ENCODE data around the gene GPR65. TPM values are rescaled to one million over a fixed set of nuclear protein-coding genes. Genes with fewer than 3 reads are reported as not detected.

Gene GPR65
- total RNA-seq, 1 experiment from 2014 or later: 0.09 TPM

- Mint-ChIP-seq H3K4me1 (ENCODE audit: low read depth, unreplicated experiment) (peaks cover 34% of the 10 kb centered on the region), H3K4me3 (ENCODE audit: low read depth, unreplicated experiment) (no peak overlapping the region), H3K27ac (ENCODE audit: unreplicated experiment) (no peak overlapping the region), H3K36me3 (ENCODE audit: insufficient read depth, unreplicated experiment) (no peaks in the 10 kb centered on the region), H3K9me3 (ENCODE audit: low read depth, unreplicated experiment) (peaks cover 4% of the 10 kb centered on the region), H3K27me3 (ENCODE audit: unreplicated experiment) (no peaks in the 10 kb centered on the region)
- intact Hi-C loops (cut with micrococcal nuclease; ENCODE audit: unreplicated experiment): no loop called here
- TF ChIP-seq, protein P1, sequence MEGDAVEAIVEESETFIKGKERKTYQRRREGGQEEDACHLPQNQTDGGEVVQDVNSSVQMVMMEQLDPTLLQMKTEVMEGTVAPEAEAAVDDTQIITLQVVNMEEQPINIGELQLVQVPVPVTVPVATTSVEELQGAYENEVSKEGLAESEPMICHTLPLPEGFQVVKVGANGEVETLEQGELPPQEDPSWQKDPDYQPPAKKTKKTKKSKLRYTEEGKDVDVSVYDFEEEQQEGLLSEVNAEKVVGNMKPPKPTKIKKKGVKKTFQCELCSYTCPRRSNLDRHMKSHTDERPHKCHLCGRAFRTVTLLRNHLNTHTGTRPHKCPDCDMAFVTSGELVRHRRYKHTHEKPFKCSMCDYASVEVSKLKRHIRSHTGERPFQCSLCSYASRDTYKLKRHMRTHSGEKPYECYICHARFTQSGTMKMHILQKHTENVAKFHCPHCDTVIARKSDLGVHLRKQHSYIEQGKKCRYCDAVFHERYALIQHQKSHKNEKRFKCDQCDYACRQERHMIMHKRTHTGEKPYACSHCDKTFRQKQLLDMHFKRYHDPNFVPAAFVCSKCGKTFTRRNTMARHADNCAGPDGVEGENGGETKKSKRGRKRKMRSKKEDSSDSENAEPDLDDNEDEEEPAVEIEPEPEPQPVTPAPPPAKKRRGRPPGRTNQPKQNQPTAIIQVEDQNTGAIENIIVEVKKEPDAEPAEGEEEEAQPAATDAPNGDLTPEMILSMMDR (IDR thresholded peaks at IDR 0.05; ENCODE audit: unreplicated experiment): no peak
- CTCF ChIA-PET: interaction anchor here (0.7 kb wide), 1 partner anchor 125 kb away, joined by 3 read pairs; no protein-coding TSS in a partner anchor
- no TSS peak for BruUV-seq (replicated peaks)
- no peak for DNase-seq
Observed at GRCh38 chr14:88026890-88027289, 22.0 kb downstream of the GPR65 start.

- H3K36me3 Mint-ChIP-seq (ENCODE audit: insufficient read depth, unreplicated experiment): no peaks in the 10 kb centered on the region
- H3K4me1 Mint-ChIP-seq (ENCODE audit: low read depth, unreplicated experiment): peaks cover 21% of the 10 kb centered on the region
- H3K4me3 Mint-ChIP-seq (ENCODE audit: low read depth, unreplicated experiment): no peak overlapping the region
- BruUV-seq (replicated peaks): no TSS peak
- DNase-seq: no peak
- H3K27me3 Mint-ChIP-seq (ENCODE audit: unreplicated experiment): no peaks in the 10 kb centered on the region
- intact Hi-C loops (cut with micrococcal nuclease; ENCODE audit: unreplicated experiment): no loop called here
- CTCF ChIA-PET: no interaction called here
- H3K9me3 Mint-ChIP-seq (ENCODE audit: low read depth, unreplicated experiment): peaks cover 4% of the 10 kb centered on the region
- TF ChIP-seq, protein P1 (IDR thresholded peaks at IDR 0.05; ENCODE audit: unreplicated experiment): no peak
- H3K27ac Mint-ChIP-seq (ENCODE audit: unreplicated experiment): no peak overlapping the region
Observed at GRCh38 chr14:88029500-88029899, 24.6 kb downstream of the GPR65 start.

GRCh38 chr14:88030079-88030478 lies 25.1 kb downstream of the GPR65 start:
- Mint-ChIP-seq H3K4me3 (ENCODE audit: low read depth, unreplicated experiment) (no peak overlapping the region), H3K36me3 (ENCODE audit: insufficient read depth, unreplicated experiment) (no peaks in the 10 kb centered on the region), H3K9me3 (ENCODE audit: low read depth, unreplicated experiment) (peaks cover 4% of the 10 kb centered on the region), H3K27ac (ENCODE audit: unreplicated experiment) (no peak overlapping the region), H3K27me3 (ENCODE audit: unreplicated experiment) (no peaks in the 10 kb centered on the region), H3K4me1 (ENCODE audit: low read depth, unreplicated experiment) (peaks cover 15% of the 10 kb centered on the region)
- intact Hi-C loops (cut with micrococcal nuclease; ENCODE audit: unreplicated experiment): no loop called here
- no peak for DNase-seq
- no TSS peak for BruUV-seq (replicated peaks)
- TF ChIP-seq, protein P1 (IDR thresholded peaks at IDR 0.05; ENCODE audit: unreplicated experiment): no peak
- CTCF ChIA-PET: no interaction called here

GRCh38 chr14:88030892-88031291 lies 26.0 kb downstream of the GPR65 start:
- H3K27ac Mint-ChIP-seq (ENCODE audit: unreplicated experiment): no peak overlapping the region
- CTCF ChIA-PET: no interaction called here
- H3K27me3 Mint-ChIP-seq (ENCODE audit: unreplicated experiment): no peaks in the 10 kb centered on the region
- peaks cover 4% of the 10 kb centered on the region for H3K9me3 Mint-ChIP-seq (ENCODE audit: low read depth, unreplicated experiment)
- DNase-seq: no peak
- no peak overlapping the region for H3K4me3 Mint-ChIP-seq (ENCODE audit: low read depth, unreplicated experiment)
- H3K4me1 Mint-ChIP-seq (ENCODE audit: low read depth, unreplicated experiment): peaks cover 11% of the 10 kb centered on the region
- no peaks in the 10 kb centered on the region for H3K36me3 Mint-ChIP-seq (ENCODE audit: insufficient read depth, unreplicated experiment)
- TF ChIP-seq, protein P1 (IDR thresholded peaks at IDR 0.05; ENCODE audit: unreplicated experiment): no peak
- BruUV-seq (replicated peaks): no TSS peak
- intact Hi-C loops (cut with micrococcal nuclease; ENCODE audit: unreplicated experiment): no loop called here
